GM12892 (cell line): ENCODE measurements around the gene TRMT11.

ENCODE experiments used
- POLR2A ChIP-seq: IDR thresholded peaks from 2 replicates; pipeline ENCODE4 v1.6.1; 2011; ENCODE audit warnings: low read depth, low read length, control low read depth
- POLR2AphosphoS5 ChIP-seq: IDR thresholded peaks from 2 replicates; pipeline ENCODE4 v1.6.1; 2011; ENCODE audit warnings: low read depth, low read length, control low read depth

DNA sequence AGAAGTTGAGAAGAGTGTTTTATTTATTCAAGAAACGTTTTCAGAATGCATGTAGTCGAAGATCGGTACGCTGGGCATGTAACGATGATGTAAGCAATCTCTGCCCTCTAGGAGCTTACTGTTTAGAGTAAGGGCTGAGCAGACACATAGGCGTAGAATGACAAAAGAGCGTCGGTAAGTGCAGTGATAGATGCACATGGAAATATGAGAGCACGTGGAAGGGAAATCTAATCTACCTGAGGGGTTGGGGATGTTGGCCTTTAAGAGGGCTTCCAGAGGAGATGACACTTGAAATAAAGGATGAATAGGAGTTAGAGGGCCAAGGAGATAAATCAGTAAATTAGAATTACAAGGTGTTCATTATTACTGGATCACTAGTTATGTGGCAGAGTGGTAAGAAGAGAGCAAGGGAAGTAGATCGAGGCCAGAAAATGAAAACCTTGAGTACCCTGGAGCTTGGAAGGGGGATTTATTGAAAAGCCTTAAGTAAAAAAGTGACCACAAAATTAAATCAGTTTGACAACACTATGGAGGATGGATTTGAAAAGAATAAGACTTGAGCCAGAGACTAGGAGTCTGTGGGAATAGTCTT is 782 bp downstream of the TRMT11 start:
- TF ChIP-seq POLR2AphosphoS5 (no peak), POLR2A (no peak)
